Midbrain (tissue), 1 donor: ENCODE measurements around the gene C5orf63.
"Not testable (repeated sequence)": the region's sequence is repeated elsewhere in the genome, so short reads cannot be mapped to it uniquely, and the experiment has no call there.

ENCODE experiments used
- DNase-seq: peaks from one replicate; lab custom pipeline; 2025; lab: John Stamatoyannopoulos, UW

The C5orf63 gene

GRCh38 chr5:127074466-127074865, 1.2 kb upstream of the C5orf63 start:
- no peak for DNase-seq

DNA sequence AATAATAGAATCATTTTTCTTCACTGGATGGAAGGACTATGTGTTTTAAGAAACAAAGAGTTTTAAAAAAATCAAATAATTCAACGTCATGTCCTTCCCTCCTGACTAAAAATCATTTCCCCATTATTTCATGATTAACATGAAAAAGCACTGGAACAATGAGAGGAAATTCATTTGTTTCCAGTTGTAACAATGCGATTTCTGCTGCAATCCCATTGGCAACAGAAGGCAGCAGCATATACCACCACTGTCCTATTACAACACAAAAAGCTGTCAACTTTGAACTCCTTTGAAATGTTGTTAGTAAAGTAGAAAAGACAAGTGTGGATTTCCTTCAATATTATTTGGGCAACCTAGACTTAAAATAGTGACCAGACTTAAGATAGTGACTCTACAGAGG, 3.1 kb downstream of the C5orf63 start:
- DNase-seq: no peak

GRCh38 chr5:127068493-127069214, 4.6 kb downstream of the C5orf63 start:
- DNase-seq: no peak

DNA sequence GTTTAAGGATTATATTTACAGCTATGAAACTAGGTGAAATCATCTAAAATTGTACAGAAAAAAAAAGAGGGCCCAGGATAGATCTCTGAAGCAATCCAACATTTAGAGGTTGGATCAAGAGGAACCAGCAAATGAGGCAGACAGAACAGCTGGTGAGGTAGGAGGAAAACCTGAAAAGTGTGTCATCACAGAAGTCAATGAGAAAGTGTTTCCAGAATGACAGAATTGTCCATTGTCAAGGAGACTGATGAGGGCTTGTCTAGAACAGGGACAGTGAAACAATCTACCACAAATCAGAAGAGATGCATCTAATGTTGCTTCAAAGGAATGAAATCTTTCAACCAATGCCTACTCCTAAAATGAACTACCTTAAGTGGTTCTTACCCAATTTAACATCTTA, 6.6 kb downstream of the C5orf63 start:
- DNase-seq: no peak

DNA sequence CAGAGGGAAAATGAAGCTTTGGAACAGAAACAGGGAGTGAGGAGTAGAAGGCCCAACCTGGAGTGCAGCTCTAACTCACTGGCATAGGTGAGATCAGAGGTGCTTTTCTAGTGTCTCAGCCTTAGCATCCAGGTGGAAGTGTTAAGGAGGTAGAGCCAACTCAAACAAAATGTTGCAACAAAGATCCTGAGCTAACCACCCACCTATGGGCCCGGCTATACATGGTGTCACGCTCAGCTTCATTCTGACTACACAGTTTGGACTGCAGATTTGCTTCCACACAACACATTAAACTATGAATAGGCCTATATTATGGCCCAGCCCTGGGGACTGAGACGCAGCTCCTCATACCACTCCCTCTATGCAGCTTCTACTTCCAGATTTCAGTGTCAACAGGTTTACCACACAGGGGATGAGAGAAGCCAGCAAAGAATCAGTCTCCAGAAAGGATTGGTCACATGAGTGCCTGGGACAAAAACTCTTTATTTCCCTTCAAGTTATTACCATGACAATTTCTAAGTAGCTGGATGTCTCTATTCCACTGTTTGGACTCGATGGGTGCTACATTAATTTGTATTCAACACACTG, 9.0 kb downstream of the C5orf63 start:
- DNase-seq: no peak

- no peak for DNase-seq
Observed at GRCh38 chr5:127063257-127063913, 9.9 kb downstream of the C5orf63 start.

DNA sequence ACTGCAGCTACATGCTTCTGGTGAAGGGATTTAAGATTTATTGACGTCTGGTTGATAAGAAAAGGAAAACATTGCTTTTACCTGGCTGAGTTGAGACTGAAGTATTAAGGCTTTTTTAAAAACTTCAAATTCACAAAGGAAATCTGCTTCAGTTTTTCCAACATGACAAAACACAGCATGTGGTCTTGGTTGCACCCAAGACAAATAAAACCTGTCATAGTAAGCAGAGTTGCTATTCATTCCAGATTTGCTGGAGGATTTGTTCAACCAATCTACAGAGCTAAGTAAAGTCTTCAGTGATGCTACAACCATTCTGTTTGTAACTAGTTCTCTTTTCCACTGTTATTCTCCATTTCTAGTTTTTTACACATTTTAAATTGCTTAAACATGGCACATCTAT, 11.3 kb downstream of the C5orf63 start:
- no peak for DNase-seq

DNA sequence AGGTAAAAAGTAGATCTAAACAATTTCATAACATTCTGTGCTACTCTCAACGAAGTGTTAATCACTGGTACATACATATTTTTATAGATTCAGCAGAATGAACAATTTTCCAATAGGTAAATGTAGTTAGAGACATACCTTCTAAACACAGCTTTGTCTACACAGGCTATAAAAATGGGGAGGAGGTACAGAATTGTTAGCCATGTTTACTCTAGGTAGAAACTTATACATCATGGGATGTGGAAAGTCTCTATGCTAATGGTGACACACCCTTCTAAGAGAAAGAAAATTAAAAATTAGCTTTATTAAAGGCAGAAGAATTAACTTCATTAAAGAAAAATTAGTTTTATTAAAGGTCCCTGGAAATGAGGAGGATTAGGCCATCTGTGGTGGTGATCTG, 11.8 kb downstream of the C5orf63 start:
- DNase-seq: no peak

DNA sequence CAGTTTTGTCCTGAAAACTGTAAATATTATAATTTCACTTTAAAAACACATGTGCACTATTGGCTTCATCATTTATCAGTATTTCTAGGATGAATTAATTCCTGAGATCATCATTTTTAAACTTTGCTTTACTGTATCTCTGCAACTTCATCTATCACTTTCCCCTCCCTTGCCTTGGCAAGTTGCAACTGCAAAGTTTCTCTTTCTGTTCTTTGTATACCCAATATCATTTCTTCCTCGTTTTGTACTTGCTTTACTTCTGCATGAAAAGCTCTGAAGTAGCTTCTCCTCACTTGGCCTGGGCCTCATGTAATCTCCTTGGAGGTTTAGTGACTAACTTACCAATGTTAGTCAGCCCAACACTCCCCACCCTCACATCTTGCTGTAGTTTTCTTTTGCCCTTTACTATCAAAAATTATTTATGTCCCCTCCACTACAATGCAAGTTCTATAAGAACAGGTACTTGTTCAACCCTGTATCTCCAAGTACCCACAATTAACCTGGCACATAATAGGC, 12.8 kb downstream of the C5orf63 start:
- DNase-seq: no peak

- DNase-seq: no peak
Observed at GRCh38 chr5:127056896-127057295, 16.4 kb downstream of the C5orf63 start.

DNA sequence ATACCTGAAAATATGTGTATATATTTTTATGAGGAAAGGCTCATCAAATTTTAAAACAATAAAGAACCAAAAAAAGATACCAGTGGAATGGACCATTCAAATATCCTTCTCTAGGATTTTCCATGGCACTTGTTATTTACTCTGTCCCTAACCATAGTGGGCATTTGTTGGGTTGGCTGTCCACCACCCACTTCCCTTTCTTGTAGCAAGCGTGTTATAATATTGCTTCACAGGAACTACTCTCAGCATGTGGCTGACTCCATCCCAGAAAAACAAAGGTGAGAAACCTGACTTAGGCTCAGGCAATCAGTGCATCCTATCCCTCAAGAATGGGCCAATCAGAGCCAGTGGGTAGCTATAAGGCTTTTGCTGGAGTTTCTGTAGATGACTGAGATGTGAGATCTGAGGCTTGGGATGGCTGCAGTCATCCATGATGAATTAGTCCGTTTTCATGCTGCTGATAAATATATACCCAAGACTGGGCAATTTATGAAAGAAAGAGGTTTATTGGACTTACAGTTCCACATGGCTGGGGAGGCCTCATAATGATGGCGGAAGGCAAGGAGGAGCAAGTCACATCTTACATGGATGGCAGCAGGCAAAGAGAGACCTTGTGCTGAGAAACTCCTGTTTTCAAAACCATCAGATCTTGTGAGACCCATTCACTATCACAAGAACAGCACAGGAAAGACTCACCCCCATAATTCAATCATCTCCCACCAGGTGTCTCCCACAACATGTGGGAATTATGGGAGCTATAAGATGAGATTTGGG, 17.2 kb downstream of the C5orf63 start:
- no peak for DNase-seq

DNA sequence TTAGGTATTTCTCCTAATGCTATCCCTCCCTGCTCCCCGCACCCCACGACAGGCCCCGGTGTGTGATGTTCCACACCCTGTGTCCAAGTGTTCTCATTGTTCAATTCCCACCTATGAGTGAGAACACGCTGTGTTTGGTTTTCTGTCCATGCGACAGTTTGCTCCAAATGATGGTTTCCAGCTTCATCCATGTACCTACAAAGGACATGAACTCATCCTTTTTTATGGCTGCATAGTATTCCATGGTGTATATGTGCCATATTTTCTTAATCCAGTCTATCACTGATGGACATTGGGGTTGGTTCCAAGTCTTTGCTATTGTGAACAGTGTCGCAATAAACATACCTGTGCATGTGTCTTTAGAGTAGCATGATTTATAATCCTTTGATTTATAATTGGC, 19.8 kb downstream of the C5orf63 start:
- DNase-seq: not testable (repeated sequence)

DNA sequence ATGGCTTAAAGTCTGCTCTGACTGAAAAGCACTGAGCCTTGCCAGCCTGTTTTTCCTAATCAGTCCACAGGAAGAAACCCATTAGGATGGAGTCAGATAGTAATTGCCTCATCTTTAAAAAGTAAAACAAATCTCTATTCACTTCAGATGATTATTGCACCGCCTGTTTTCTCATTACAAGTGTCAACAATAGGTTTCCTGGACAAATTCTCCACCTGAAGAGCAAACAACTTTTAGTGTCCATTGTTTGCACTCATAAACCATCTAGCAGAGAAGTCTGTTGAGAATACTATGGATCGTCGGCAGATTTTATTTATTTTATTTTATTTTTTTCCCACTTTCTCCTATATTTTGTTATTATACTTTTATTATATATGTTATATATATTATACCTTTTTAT, 20.3 kb downstream of the C5orf63 start:
- DNase-seq: no peak

DNA sequence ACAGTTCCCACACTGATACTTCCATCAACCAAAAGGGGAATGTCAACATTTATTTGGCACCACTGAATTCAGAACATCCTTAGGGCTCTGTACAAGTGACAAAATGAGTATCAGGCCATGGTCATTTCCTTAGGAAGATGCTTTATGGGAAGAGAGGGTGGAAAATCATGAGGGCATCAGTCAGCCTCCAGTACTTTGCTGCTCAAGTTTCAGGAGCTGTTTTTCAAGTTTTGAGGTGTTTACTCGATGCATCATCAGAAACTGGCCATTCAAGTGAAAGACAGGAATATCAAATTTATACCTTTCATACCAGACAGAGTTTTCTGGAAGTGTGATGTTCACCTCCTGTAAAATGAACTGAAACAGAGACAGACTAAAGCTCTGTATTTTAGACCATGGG, 21.7 kb downstream of the C5orf63 start:
- no peak for DNase-seq

DNA sequence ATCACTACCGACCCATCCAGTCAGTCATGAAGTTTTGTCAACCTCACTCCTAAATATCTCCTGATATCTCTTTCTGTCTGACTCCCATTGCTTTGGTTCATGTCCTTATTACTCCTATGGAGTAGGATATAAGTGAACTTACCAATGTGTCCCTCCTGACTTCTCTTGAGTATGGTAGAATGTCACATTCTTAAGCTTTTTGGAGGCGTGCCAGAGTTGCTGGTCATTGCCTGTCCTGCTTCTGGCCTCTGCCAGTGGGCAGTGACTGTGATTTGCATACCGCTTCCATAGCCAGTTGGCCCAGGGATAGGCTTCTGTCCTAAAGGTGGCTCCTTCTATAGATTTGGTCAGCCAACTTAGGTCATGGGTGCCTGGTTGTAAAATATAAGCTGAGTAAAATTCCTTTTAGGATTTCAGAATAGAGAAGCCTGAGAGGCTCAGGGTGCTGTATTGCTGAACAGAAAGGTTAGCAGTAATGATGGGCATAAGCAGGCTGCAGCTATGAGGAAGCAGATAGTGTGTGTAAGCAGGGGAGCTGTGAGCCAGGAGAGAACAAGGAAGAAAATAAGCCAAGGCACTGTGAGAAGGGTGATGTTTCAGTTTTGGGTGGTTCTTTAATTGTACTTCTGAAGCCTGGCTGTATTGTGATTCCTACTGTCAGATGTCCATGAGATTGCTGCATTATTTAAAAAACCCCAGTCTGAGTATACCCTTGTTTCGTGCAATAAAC, 26.8 kb downstream of the C5orf63 start:
- DNase-seq: no peak

GRCh38 chr5:127042593-127042992, 30.7 kb downstream of the C5orf63 start:
- peak; percentile 9 for DNase-seq

- DNase-seq: no peak
Observed at GRCh38 chr5:127041571-127041970, 31.7 kb downstream of the C5orf63 start.

- DNase-seq: no peak
Observed at GRCh38 chr5:127040796-127041520, 32.3 kb downstream of the C5orf63 start.

DNA sequence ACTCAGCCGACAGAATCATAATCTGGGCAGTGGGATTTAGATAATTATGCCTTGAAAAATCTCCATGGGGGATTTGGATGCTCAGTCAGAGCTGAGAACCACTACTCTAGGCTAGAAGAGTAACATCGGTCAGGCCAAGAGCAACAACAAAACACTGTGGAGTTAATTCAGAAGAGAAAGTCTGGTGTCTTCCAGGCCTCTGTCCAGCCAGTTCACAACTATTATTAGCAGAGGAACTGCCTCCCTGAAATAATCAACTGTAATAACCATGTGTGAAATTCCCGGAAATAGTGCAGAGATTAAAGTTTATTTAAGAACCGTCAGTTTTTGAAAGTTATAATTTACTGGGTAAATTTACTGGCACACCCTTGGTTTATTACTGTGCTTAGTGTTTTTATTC, 34.8 kb downstream of the C5orf63 start:
- no peak for DNase-seq

GRCh38 chr5:127031863-127032232, 41.5 kb downstream of the C5orf63 start:
- DNase-seq: no peak
